C1 segment of cervical spinal cord (tissue), 14 donors: ENCODE measurements around the gene PID1.
"Not testable (repeated sequence)": the region's sequence is repeated elsewhere in the genome, so short reads cannot be mapped to it uniquely, and the experiment has no call there.

Experiments used
- DNase-seq, 14 donors: peaks; one replicate each; lab custom pipeline; 2025; lab: John Stamatoyannopoulos, UW

Gene PID1

DNA sequence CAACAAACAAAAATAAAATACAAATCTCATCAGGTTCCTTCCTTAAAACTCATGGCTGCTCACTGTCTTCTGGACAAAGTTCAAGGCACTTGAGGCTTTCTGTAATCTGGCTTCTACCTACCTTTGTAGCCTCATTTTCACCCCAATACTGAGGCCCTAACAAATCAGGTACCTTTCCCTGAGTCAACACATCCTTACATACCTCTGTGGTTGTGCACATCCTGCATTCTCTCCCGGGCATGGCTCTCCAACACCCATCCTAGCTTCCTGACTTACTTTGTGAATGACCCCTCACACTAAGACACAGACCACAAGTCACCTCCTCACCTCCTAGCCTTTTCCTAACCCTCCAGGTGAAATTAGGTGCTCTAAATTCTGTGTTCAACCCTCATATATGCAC is 190.9 kb downstream of the PID1 start:
- DNase-seq: no peak

DNA sequence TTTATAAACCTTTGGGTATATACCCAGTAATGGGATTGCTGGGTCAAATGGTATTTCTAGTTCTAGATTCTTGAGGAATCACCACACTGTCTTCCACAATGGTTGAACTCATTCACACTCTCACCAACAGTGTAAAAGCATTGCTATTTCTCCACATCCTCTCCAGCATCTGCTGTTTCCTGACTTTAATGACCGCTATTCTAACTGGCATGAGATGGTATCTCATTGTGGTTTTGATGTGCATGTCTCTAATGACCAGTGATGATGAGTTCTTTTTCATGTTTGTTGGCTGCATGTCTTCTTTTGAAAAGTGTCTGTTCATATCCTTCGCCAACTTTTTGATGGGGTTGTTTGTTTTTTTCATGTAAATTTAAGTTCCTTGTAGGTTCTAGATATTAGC is 194.2 kb downstream of the PID1 start:
- not testable (repeated sequence) for DNase-seq

- no peak for DNase-seq
Observed at GRCh38 chr2:229073935-229074334, 197.2 kb downstream of the PID1 start.

DNA sequence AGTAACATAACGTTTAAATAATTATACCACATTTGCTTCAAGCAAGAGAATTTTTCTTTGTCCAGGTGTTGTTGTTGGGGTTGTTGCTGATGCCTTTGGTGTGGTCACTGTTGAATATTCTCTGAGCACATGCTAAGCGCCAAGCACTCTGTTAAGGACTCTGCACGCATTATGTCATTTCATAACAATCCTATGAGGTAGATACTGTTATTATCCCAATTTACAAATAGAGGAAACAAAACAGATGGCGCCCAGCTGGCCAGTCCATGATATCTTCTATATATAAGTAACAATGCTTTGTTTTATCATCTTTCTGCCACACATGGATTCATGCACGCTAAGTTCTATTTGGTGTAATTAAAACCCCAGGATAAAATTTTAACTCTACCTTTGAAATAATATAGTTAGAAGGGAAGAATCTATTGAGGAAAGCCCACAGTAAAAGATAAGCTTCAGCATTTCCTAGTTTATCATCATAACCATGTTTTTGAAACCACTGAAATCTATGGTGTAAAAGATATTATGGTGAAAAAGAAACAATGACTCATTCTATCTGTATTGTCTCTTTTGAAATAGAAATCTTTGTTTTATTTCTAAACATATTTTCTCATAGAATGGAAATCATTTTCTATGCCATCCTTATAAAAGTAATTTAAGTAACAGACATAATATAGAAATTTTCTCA is 199.7 kb downstream of the PID1 start:
- DNase-seq: no peak

- DNase-seq: no peak
Observed at GRCh38 chr2:229066121-229066715, 204.9 kb downstream of the PID1 start.

DNA sequence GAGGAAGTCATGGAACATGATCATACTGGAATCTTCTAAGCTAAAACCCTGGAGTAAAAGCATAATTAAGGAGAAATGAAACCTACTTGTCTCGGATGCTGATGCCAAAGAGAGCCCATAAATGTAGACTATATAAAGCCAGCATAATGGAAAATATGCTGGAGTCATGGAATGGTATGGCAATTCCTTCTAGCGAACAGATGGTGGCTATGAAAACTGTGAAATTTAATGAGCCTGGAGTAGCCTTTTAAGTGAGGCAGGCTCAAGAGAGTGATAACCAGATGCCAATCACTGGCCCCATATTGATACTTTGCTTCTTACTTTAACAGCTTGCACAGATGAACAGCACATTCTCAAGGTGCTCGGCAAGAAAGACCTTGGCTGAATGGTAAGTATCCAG is 206.3 kb downstream of the PID1 start:
- no peak for DNase-seq

GRCh38 chr2:229060147-229060546 is 210.9 kb downstream of the PID1 start:
- no peak for DNase-seq

- DNase-seq: no peak
Observed at GRCh38 chr2:229059331-229060033, 211.6 kb downstream of the PID1 start.

DNA sequence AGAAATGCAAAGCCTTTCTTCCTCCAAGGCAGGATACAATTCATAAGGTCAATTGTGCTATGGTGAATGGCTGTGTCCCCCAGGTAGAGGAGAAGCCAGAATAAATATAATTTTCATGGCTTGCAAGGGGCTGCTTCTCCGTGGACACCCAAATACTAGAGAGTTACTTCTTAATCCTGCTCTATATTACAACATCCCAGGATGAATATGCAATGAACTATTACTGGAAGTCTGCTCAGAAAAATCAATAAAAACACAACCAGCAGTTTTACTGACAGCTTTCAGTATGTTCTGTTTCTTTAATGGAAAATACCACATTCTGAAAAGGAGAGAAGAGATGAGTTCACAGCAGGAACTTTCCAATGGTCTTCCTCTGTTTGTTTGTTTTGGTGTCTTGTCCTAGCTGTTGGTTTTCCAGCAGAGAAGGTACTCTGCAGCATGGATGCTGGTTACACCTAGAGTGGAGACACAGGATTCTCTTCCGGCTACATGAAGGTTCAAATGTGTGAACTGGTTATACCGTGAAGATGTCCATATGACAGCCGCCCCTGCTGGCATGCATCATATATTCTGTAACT is 213.0 kb downstream of the PID1 start:
- no peak for DNase-seq

DNA sequence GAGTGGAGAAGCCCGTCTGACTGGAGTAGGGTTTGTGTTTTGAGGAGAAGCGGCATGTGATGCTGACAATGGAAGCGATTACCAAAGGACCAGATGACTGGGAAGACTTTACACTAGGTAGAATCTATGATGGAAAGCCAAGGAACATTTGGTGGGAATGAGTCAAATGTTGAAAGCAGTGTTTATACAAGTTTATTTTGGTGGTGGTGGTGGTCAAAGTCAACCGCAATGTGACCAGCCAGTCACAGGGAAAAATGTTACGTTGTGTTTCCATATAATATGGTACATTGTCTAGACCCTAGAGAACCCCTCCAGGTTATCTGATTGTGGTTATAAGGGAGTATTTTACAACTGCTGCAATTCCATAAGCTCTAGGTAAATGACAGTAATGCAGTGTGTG is 216.8 kb downstream of the PID1 start:
- DNase-seq: no peak

DNA sequence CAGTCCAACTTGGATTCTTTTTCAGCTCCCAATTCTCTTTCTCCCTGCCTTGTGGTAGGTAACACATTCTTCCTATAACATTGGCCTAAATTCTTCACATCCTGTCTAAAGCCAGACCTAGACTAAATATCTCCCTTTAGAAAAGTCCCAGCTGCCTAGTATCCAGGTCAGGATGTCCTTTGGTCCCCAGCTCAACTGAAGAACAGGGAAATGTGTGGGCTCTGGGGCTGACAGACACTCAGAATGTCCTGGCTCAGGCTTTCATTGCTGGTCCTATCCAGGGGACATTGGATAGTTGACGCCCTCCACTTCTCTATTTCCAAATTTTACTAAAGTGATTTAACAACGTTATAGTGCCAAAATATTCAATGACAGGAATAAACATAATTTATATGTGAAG is 219.3 kb downstream of the PID1 start:
- DNase-seq: no peak

- DNase-seq: no peak
Observed at GRCh38 chr2:229050133-229050532, 221.0 kb downstream of the PID1 start.

DNA sequence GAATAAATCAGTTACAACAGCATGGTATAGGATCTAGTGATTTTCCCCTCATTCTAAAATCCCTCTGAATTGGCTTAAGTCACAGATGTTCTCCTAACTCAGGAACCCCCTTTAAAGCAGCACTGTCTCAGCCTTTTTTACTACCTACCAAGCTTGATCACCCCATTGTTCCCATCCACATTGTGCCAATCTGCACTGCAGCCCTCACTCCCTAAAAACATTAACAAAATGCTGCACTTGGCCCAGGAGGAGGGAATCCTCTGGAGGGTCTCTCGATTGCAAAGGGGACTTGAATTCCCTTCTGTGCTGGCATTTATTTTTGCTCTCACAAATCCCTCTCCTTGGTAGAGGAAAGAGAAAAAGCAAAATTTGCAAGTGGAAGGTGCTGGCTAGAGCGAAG is 223.0 kb downstream of the PID1 start:
- DNase-seq: no peak

- no peak for DNase-seq
Observed at GRCh38 chr2:229045671-229046070, 225.4 kb downstream of the PID1 start.

- DNase-seq: no peak
Observed at GRCh38 chr2:229044581-229044980, 226.5 kb downstream of the PID1 start.

DNA sequence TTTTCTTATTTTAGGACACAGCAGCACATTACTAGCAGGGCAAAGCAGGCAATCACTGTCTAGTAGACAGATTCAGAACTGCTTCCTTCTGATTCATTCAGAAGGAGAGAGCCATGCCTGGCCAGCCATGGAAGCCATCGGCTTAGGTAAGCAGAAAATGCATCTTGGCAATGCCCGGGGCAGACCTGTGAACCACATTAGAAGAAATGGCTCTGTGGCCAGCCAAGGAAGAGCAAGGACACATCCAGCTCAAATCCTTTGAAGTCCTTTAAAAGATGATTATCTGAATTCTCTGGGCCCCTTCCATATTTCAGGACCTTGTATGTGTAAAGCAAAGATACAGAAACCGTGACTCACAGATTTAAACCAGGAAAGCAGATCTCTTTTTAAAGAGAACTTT is 227.4 kb downstream of the PID1 start:
- DNase-seq: no peak

GRCh38 chr2:229042349-229042748 is 228.7 kb downstream of the PID1 start:
- DNase-seq: no peak

DNA sequence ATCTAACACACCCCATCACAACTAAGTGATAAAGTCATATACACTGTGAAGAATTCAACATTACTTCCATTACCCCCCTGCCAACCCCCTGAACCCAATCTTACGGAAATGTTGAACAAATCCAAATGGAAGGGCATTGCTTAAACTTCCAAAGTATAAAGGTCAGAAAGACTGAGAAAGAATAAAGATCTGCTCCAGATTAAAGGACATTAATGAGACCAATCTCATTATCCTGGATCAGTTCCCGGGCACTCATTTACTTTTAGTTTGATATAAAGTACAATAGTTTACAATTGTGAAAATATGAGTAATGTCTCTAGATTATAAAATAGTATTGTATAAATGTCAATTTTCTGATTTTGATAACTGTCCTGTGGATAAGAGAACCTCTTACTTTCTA is 229.4 kb downstream of the PID1 start:
- DNase-seq: no peak

DNA sequence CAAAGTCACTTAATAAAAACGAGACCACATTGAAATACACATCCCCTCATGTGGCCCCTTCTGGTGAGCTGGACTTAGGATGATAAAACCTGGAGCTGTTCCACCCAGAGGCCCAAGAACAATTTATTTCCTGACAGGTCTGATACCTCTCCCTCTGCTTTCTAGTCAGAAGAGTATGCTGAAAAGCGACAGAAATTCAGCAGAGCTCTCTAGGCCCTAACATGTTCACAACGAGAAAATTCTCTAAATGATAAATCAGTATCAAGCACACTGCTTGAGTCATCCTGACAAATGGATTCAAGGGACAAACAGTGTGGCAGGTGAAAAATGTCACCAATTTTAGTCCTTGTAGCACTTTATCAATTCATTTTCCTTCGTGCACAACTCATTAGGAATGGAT is 233.5 kb downstream of the PID1 start:
- DNase-seq: no peak

- no peak for DNase-seq
Observed at GRCh38 chr2:229033816-229034215, 237.3 kb downstream of the PID1 start.

- no peak for DNase-seq
Observed at GRCh38 chr2:229032608-229033234, 238.4 kb downstream of the PID1 start.

GRCh38 chr2:229027353-229028105 is 243.6 kb downstream of the PID1 start:
- no peak for DNase-seq
